Ammon's horn (tissue), 1 donor: ENCODE data around the gene CFAP74.
"Not testable (repeated sequence)": the region's sequence is repeated elsewhere in the genome, so short reads cannot be mapped to it uniquely, and the experiment has no call there.

ENCODE experiments used
- DNase-seq: peaks from one replicate; pipeline ENCODE4 v3.0.0-alpha.2; 2016; ENCODE audit warnings: low spot score

Gene CFAP74

DNA sequence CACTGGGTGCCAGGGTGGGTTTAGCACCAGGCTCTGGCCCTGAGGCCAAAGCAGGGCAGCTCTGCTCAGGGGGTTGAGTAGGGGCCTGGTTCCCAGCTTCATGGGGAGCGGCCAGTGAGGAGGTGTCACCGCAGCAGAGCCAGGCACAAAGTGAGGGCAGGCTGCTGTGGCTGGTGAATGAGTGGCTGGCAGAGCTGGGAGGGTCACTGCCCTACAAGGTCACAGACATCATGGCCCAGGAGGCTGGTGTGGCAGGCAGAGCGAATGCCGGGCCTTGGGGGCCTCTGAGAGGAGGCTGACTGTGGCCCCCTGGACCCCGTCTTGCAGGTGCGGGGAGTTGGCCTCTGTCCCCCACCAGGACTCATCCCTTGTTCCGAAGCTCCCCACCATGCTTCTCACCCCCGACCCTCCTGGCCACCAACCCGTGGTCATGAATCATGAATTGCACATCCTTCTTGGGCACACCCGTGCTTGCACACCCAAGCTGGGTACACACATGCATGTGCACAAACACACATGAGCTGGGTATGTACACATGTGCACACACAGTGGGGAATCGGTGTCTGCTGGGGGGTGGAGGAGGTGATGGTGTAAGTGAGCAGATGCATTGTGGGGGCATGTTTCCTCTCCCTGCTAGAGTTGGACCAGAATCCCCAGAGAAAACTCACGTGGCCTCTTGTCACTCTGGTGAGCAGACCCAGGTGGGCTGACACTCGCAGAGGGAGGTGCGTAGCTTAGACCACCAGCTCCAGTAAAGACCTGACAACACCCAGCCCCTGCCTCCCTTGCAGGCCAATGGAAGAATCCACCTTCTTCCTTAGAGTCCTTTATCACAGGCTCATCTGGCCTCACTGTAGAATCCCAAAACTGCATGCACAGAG lies 107.9 kb downstream of the CFAP74 start:
- DNase-seq = peak; percentile 20

DNA sequence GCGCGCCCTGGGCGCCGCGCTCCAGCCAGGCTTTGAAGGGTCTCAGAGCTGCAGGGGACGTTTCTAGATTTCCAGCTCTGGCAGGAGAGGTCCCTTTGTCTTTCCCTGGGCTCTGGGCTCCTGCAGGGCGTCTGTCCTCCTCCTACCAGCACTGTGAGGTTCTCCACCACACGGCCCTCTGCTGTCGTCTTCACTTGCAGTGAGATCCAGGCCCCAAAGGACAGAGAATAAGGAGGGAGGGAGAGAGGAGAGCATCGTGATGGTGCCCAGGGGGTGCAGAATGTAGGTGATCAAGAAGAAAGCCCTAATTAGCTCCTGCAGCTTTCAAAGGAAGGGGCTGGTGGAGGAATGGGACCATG lies 108.5 kb downstream of the CFAP74 start:
- DNase-seq = no peak

DNA sequence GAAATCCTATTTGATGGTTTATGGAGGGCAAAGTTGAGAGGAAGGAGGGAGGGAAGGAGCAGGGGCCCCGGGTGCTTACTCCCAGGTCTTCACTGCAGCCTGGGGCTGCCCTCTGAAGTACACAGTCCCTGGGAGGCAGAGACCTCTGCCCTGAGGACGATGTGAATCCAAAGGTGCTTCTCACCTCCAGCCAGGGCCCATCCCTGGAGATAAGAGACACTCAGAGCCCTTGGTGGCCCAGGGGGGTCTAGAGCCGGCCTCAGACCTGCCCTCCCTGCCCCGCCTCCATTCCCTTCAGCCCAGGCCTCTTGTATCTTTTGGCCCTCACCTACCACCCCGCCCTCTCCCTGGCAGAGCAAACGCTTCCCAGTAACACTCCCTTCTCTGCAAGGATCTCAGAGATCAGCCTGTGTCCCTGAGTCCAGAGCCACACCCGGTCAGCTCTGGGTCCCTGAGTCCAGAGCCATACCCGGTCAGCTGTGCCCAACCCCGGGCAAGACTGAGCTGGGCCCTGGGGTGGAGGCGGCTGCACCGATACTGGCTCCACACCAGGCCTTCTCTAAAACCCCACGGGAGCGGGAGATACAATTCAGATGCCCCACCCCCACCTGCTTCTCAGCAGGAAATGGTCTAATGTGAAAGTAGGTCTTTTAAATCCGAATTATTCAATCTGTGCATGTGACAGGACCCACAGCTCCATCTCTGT lies 109.1 kb downstream of the CFAP74 start:
- DNase-seq = no peak

DNA sequence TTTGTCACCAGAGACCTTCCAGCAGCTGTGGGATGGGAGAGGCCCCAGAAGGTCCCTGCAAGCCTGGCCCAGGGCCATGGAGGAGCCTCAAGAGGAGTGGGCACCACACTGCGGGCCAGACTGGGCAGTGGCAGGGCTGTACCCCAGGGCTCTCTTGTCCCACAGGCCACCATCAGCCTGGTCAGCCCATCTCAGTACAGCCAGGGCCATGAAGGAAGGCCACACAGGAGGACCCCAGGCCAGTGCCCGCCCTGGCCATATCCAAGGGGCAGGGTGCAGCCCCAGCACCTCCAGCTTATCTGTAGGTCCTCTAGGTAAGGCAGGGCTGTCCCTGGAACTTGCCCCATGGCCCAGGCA lies 109.6 kb downstream of the CFAP74 start:
- DNase-seq = no peak

DNA sequence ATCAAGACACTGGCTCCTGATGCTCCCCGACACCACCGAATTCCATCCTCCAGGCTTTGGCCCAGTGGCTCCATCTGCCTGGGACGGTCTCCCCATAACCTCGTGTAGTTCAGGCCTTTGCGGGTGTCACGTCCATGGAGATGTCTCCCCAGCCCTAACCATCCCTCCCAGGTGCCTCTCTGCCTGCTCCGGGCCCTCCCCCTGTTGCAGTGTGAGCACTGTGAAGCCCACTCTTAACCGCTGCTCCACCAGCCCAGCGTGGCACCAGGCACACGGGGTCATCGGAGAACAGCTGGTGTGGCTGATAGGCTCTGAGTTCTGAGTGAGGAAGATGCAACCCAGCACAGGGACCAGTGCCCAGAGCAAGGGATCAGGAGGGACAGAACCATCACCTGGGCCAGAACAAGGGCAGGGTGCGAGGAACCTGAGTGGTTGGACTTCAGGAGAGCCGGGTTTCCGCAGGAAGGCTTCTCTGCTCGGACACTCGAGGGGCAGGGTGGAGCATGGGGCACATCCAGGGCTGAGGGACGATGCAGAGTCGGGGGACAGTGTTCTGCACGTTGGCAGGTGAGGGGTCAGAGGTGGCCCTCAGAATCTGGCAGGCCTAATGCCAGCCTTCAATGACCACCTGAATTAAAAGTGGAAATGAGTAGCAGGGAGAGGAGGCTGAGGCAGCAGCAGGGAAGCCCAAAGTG lies 110.1 kb downstream of the CFAP74 start:
- DNase-seq = no peak

DNA sequence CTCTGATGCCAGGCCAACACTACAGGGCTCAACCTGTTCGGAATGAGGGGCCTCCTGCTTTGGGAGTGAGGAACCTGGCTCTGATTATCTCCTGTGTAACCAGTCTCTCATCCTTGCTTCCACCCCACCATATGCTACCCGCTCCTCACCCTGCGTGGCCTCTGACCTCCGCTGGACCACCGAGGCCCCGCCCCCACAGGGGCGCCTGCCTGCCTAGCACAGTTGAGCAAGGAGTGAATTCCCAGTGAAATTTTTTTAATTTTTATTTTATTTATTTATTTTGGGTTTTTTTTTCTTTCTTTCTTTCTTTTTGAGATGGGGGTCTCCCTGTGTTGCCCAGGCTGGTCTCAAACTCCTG lies 110.8 kb downstream of the CFAP74 start:
- DNase-seq = no peak

DNA sequence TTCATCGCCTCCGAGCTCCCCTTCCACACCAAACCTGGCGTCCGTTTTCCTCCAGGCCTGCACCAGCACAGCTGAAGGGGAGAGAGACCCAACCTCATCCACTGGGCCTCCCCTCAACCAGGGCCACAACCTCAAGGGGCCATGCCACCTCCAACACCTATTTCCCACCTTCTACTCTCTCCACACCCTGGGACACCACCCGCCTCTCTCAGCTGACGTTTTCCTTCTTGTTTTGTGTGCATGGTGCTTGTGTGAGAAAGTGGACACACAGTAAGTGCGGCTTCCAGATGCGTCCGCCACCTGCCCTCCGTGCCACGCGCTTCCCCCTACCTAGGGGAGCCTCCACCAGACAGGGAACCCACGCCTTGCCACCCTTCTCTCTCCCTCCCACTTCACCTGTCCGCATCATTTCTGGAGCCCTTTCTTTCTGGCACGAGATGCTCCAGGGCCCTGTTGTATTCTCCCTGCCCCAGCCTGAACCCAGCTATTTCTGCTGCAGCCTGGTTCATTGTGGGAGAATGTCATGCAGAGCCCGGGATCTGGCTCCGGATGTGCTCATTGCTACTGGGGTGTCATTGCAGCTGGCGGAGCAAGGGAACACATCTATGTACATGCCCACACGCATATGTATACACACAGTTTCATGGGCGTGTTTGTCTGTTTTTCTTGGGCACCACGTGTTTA lies 111.4 kb downstream of the CFAP74 start:
- DNase-seq = no peak

DNA sequence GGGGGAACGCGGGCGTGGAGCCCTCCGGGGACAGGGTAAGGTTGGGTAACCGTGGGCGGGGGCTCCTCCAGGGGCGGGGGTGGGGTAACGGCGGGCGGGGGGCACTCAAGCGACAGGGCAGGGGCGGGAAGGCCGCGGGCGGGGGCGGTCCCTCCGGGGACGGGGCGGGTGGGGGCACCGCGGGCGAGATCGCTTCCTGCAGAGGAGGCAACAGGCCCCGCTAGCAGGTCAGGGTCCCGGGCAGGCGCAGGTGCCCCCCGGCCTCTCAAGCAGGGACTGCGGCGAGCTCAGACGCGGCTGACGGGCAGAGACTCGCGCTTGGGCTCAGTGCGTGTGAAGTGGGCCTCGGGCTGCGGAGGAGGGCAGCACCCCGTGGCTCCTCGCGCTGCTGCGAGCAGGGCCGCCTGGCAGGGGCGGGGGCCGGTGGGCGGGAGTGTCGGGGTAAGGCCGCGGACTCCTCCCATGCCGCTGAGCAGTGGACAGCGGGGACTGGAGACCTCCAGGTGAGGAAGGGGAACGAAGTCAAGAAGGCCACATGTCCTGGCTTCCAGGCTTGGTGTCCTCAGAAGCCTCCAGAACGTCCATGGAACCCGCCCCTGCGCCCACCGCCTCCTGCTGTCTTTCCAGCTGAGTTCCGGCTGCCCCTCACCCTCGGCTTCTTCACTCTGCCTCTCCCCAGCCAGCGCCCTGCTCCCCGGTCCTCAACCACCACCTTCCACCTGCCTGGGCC lies 112.1 kb downstream of the CFAP74 start:
- DNase-seq = peak; percentile 49

DNA sequence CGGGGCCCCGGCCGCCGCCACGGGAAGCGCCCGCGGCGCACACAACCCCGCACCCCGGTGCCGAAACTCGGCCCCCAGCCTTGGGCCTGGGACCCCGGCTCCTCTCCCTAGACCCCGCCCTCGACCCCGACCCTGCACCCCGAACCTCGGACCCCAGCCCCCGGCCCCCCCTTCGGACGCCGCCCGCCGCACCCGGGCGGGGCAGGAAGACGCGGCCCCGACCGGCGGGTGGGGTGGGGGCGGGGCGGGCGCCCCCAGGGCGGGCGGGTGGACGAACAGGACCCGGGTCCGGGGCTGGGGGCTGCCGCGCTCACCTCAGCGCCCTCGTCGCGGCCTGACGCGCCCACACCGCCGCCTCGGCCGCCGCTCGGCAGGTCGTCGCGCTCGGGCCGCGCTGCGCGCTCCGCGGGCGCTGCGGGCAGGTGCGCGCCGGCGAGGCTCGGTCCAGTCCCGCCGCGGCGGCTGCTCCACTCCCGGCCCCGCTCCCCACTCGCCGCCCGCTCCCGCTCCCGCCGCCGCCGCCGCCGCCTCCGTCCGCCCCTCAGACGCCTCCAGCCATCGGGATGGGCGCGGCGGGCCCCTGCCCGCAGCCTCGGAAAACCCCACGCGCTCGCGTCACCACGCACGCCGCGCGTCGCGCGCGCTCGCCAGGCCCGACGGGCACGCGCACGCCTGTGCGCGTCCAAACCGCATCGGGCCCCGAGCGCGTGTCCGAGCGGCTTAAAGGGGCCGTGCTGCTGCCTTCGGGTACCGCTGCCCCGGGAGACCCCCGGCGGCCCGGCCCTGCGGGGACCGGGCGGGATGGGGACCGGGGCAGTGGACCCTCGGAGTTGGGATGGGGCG lies 112.9 kb downstream of the CFAP74 start, which contains the start of gene GNB1:
TSS of gene GNB1 (minus strand) at position 582 of the 843 bp plus-strand sequence. CDS start 65,634 bp downstream, outside the sequence.
- DNase-seq = peak; percentile 89

DNA sequence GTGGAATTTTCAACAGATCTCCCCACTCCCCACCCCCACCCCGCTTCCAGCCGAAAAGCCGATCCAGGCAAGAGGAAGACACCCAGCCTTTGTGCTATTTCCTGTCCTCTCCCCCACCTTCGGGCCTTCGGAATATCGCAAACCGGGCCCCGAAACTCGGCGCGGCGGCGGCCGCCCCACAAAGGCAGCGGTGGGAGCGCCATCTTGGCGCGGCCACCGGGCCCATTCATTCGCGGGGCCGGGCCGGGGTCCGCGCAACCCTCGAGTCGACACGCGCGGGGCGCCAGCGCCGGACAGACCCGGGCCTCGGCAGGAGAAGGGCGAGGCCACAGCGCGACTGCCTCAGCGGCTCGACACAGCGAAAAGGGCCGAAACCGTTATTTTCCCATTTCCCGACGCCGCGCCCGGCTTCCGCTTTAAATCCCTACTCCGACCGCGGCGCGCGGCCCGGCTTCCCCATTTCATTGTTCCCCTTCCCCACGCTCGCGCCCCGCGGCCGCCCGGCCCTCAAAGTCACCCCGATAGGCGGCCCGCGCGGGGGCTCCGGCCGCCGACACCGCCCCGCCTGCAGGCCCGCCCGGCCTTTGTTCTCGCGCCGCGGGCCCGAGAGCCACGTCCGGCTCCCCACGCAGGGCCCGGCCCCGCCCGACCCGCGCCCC lies 113.6 kb downstream of the CFAP74 start:
- no peak for DNase-seq

DNA sequence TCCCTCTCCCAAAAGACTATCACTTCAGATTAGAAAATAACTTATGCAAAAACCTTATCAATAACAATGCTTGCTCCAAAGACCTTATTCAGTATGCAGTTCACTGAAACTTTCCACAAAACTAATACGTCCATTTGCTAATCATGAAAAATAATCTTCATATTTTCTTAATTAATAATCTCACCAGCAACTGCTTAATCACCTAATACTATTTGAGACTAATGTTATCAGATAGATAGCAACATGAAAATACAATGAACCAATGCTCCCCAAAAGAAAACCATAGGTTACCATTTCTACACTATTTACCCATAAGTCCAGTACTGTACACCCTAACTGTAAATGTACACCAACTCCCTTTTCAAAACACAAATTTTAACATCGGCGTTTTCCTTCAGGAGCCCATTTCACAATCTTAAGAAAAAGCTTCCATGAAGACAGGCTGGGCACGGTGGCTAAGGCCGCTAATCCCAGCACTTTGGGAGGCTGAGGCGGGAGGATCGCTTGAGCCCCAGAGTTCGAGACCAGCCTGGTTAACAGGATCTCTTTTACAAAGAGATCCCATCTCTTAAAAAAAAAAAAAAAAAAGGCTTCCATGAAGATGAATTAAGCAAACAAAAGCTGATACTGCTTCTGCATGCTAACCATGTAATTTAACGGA lies 114.4 kb downstream of the CFAP74 start:
- no peak for DNase-seq

DNA sequence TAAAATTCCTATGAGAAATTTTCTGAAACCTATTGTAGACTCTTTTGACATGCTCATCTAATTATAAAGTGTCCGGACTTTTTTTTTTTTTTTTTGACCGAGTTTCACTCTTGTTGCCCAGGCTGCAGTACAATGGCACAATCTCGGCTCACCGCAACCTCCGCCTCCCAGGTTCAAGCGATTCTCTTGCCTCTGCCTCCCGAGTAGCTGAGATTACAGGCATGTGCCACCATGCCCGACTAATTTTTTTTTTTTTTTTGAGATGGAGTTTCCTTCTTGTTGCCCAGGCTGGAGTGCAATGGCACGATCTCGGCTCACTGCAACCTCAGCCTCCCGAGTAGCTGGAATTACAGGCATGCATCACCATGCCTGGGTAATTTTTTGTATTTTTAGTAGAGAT lies 119.7 kb downstream of the CFAP74 start:
- not testable (repeated sequence) for DNase-seq

DNA sequence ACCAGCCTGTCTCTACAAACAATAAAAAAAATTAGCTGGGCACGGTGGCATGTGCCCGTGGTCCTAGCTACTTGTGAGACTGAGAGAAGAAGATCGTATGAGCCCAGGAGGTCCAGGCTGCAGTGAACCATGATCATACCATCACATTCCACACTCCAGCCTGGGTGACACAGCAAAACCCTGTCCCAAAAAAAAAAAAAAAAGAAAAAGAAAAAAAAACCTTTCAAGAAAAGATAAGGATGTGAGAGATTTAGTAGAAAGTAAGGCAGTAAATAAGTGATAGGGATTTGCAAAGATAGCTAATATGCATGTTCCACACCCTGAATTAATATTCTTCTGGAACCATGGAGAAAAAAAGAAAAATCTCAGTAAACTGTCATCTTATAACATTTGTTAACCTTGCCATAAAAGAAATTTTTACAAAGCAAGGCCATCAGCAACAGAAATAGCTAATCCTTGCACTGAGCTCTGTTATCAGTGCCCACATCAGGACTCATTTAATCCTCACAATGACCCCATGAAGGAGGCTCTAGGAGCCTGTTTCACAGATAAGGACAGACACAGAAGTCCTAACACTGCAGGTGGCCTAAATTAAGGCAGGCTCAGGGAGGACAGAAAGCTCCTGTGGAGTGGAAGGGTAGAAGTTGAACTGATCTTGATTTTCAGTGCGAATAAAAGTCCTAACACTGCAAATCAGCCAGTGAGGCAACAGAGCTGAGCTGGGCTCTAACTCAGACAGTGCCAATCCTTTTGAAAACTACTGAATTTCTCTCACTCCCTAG lies 120.3 kb downstream of the CFAP74 start:
- DNase-seq = no peak

DNA sequence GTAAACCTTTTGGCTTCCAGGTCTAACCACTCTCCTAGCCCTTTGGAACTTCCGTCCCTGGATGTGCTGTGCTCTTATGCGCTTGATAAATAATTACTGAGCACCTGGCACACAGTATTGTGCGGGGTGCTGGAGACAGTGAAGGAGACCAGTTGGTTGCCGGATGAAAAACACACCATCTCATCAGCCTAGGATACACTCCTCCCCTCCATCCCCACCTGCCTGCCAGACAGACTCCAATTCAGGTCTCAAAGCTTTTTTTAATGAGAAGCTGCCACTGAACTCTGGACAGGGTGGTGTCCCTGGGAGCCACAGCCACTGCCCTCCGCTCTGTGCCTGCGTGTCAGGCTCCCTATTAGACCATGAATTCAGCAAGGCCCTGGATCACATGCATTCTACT lies 121.9 kb downstream of the CFAP74 start:
- DNase-seq = no peak

DNA sequence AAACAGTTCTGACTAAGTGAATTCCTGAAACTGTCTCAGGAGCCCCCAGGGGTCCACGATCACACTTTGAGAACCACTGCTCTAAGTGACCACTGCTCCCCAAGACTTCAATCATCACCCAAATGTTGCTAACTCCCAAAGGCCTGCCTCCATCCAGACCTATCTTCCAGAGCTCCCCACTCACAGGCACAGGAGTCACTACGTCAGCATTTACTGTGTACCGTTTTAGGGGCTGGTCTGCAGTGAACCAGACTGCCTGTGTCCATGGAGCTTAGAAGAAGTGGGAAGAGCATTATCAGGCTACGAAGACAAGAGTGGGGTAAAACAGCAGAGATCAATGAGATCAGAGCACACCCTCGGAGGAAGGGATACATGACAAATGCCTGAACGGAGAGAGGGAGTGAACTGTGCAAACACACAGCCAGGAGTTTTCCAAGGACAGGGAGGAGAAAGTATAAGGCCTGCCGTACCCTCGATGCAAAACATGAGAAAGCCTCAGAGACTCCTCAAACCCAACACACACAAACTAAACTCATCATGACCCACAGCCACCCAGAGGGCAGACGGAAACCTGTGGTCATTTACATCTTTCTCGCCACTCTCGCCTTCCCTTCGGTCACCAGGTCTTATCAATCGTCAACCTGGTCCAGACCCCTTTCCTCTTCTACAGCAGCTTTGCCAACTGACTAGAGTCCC lies 122.8 kb downstream of the CFAP74 start:
- no peak for DNase-seq

DNA sequence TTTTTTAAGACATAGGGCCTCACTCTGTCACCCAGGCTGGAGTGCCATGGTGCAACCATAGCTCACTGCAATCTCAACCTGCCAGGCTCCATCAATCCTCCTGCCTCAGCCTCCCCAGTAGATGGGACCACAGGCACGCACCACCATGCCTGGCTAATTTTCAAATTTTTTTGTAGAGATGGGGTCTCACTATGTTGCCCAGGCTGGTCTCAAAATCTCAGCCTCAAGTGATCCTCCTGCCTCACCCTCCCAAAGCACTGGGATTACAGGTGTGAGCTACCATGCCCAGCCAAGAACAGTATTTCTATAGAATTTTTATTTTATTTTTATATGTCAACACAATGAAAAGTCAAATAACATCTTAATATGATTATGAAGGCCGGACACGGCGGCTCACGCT lies 123.6 kb downstream of the CFAP74 start:
- DNase-seq = no peak

DNA sequence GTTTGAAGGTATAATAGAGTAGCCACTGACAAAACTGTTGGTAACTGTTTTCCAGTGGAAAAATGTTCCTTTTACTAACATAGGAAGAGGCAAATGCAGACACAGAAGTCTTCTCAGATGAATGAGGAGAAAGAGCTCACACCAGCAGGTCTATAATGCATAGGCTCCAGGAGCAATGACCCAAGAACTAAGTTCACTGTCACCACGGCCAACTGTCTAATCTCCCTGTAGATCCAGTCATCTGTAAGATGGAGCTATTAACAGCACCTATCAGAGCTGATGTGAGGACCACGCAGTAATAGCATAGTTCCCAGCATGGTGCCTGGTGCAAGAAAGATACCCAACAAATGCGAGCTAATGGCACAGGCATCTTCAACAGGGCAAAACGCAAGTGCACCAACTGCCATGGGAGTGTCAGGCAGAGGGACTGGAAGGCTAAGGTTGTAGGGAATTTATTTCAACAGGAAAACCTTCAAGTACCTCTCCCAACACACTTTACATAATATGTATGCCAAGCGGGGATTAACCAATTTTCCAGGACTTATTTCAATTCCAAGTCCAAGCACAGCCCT lies 125.6 kb downstream of the CFAP74 start:
- no peak for DNase-seq
